WTC11 (cell line): ENCODE measurements around the gene IL10. TPM values are rescaled to one million over a fixed set of nuclear protein-coding genes. Genes with fewer than 3 reads are reported as not detected.

Source experiments
- ATAC-seq: fragments of 200-7000 bp; cut with Tn5 transposase; 2 replicates; pipeline ENCODE4 v1.10.0; 2021; ENCODE audit warnings: mild to moderate bottlenecking, moderate library complexity
- CTCF ChIA-PET: fragments of 300-600 bp; sonication (Branson Sonifier 250); formaldehyde crosslinking; loops from one replicate; lab custom pipeline; 2021; ENCODE audit warnings: antibody characterized with exemption; lab: Charles Lee
- POLR2A ChIA-PET: fragments of 350-600 bp; sonication (Branson Sonifier 250); formaldehyde crosslinking; loops from one replicate; lab custom pipeline; 2021; ENCODE audit warnings: antibody characterized with exemption; lab: Charles Lee
- DNase-seq: peaks from one replicate; pipeline ENCODE4 v3.0.0; 2021; ENCODE audit warnings: low spot score
- H3K27ac Mint-ChIP-seq: 2 replicates; pipeline ENCODE4 v1.8.0; 2021; ENCODE audit warnings: mixed read lengths
- H3K27me3 Mint-ChIP-seq: 2 replicates; pipeline ENCODE4 v1.8.0; 2021; ENCODE audit warnings: low read depth, mild to moderate bottlenecking, moderate library complexity, mixed read lengths
- H3K36me3 Mint-ChIP-seq: 2 replicates; pipeline ENCODE4 v1.8.0; 2021; ENCODE audit warnings: mixed read lengths
- H3K4me1 Mint-ChIP-seq: 2 replicates; pipeline ENCODE4 v1.8.0; 2022; ENCODE audit warnings: mixed read lengths
- H3K4me3 Mint-ChIP-seq: 2 replicates; pipeline ENCODE4 v1.8.0; 2021; ENCODE audit warnings: mild to moderate bottlenecking, moderate library complexity, mixed read lengths
- H3K9me3 Mint-ChIP-seq: 2 replicates; pipeline ENCODE4 v1.8.0; 2021; ENCODE audit warnings: mixed read lengths
- E2F5 ChIP-seq: sonication (generic); formaldehyde crosslinking; IDR thresholded peaks from 2 replicates; pipeline ENCODE4 v1.8.1; 2022; ENCODE audit warnings: mild to moderate bottlenecking, moderate library complexity, missing genetic modification reagents
- ELF4 ChIP-seq: sonication (generic); formaldehyde crosslinking; IDR thresholded peaks from 2 replicates; pipeline ENCODE4 v1.8.1; 2022; ENCODE audit warnings: low read depth, mild to moderate bottlenecking, moderate library complexity, missing genetic modification reagents
- ESRRA ChIP-seq: sonication (generic); formaldehyde crosslinking; IDR thresholded peaks from 2 replicates; pipeline ENCODE4 v1.8.1; 2022; ENCODE audit warnings: mild to moderate bottlenecking, missing genetic modification reagents, borderline replicate concordance
- ETV6 ChIP-seq: sonication (generic); formaldehyde crosslinking; IDR thresholded peaks from 2 replicates; pipeline ENCODE4 v1.8.1; 2022; ENCODE audit warnings: mild to moderate bottlenecking, missing genetic modification reagents
- FOXK1 ChIP-seq: sonication (generic); formaldehyde crosslinking; IDR thresholded peaks from 2 replicates; pipeline ENCODE4 v1.8.0; 2022; ENCODE audit warnings: mild to moderate bottlenecking, moderate library complexity, missing genetic modification reagents
- FOXP1 ChIP-seq: sonication (generic); formaldehyde crosslinking; IDR thresholded peaks from 2 replicates; pipeline ENCODE4 v1.8.0; 2022; ENCODE audit warnings: missing genetic modification reagents, mild to moderate bottlenecking, moderate library complexity, borderline replicate concordance
- GRHL2 ChIP-seq: fragments of 250-450 bp; sonication (Bioruptor Pico); IDR thresholded peaks from 2 replicates; pipeline ENCODE4 v1.8.0; 2022; ENCODE audit warnings: mild to moderate bottlenecking, moderate library complexity; ENCODE audit not compliant: insufficient replicate concordance, severe bottlenecking
- HMGA2 ChIP-seq: fragments of 250-450 bp; sonication (Bioruptor Pico); IDR thresholded peaks from 2 replicates; pipeline ENCODE4 v1.4.0; 2021; ENCODE audit warnings: mild to moderate bottlenecking, moderate library complexity
- IRF2 ChIP-seq: sonication (generic); formaldehyde crosslinking; IDR thresholded peaks from 2 replicates; pipeline ENCODE4 v1.8.0; 2022; ENCODE audit warnings: low read depth, missing genetic modification reagents, borderline replicate concordance
- MYBL2 ChIP-seq: sonication (generic); formaldehyde crosslinking; IDR thresholded peaks from 2 replicates; pipeline ENCODE4 v1.8.1; 2023; ENCODE audit warnings: mild to moderate bottlenecking, moderate library complexity, missing genetic modification reagents
- RORB ChIP-seq: fragments of 250-450 bp; sonication (Bioruptor Pico); IDR thresholded peaks from 2 replicates; pipeline ENCODE4 v1.9.0; 2021; ENCODE audit warnings: mild to moderate bottlenecking
- TEAD1 ChIP-seq: sonication (generic); formaldehyde crosslinking; IDR thresholded peaks from 2 replicates; pipeline ENCODE4 v1.8.0; 2022; ENCODE audit warnings: mild to moderate bottlenecking, missing genetic modification reagents
- TP53 ChIP-seq: sonication (generic); formaldehyde crosslinking; IDR thresholded peaks from 2 replicates; pipeline ENCODE4 v1.8.1; 2023; ENCODE audit warnings: mild to moderate bottlenecking, missing genetic modification reagents
- ZBTB43 ChIP-seq: sonication (generic); formaldehyde crosslinking; IDR thresholded peaks from 2 replicates; pipeline ENCODE4 v1.8.1; 2023; ENCODE audit warnings: mild to moderate bottlenecking, missing genetic modification reagents
- ZNF138 ChIP-seq: sonication (generic); formaldehyde crosslinking; conservative IDR thresholded peaks from 2 replicates; pipeline ENCODE4 v1.8.1; 2022; ENCODE audit warnings: mild to moderate bottlenecking, moderate library complexity, missing genetic modification reagents
- ZNF281 ChIP-seq: sonication (generic); formaldehyde crosslinking; IDR thresholded peaks from 2 replicates; pipeline ENCODE4 v1.8.0; 2023; ENCODE audit warnings: mild to moderate bottlenecking, missing genetic modification reagents
- total RNA-seq: library from RNA; stranded (reverse); gene quantifications from 3 replicates; pipeline ENCODE4 v1.2.3, GENCODE V29; 2021
- TF ChIP-seq, protein P1 (sequence below): sonication (generic); formaldehyde crosslinking; IDR thresholded peaks from 2 replicates; pipeline ENCODE4 v1.8.0; 2022; ENCODE audit warnings: mild to moderate bottlenecking, missing genetic modification reagents
- TF ChIP-seq, protein P2 (sequence below): fragments of 250-450 bp; sonication (Bioruptor Pico); IDR thresholded peaks from 2 replicates; pipeline ENCODE4 v1.9.0; 2021; ENCODE audit warnings: moderate library complexity, mild to moderate bottlenecking, inconsistent platforms, borderline replicate concordance
- TF ChIP-seq, protein P3 (sequence below): sonication (generic); formaldehyde crosslinking; IDR thresholded peaks from 2 replicates; pipeline ENCODE4 v1.8.0; 2023; ENCODE audit warnings: missing genetic modification reagents, mild to moderate bottlenecking, borderline replicate concordance
- TF ChIP-seq, protein P4 (sequence below): sonication (generic); formaldehyde crosslinking; IDR thresholded peaks from 2 replicates; pipeline ENCODE4 v1.8.0; 2022; ENCODE audit warnings: missing genetic modification reagents

IL10 gene
- total RNA-seq, 1 experiment from 2014 or later = not detected

GRCh38 chr1:206776229-206776628 lies 3.9 kb upstream of the IL10 start:
- no peak overlapping the region for H3K27ac Mint-ChIP-seq
- no peaks in the 10 kb centered on the region for H3K36me3 Mint-ChIP-seq
- ATAC-seq = no peak
- peaks cover 4% of the 10 kb centered on the region for H3K27me3 Mint-ChIP-seq
- TF ChIP-seq E2F5 (CRISPR knock-in tag) = no peak
- TF ChIP-seq, protein P1, sequence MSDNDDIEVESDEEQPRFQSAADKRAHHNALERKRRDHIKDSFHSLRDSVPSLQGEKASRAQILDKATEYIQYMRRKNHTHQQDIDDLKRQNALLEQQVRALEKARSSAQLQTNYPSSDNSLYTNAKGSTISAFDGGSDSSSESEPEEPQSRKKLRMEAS (CRISPR knock-in tag) = no peak
- no peak for TF ChIP-seq TP53 (CRISPR knock-in tag)
- no peak for TF ChIP-seq RORB (CRISPR knock-in tag)
- no peak for TF ChIP-seq FOXK1 (CRISPR knock-in tag)
- TF ChIP-seq ETV6 (CRISPR knock-in tag) = no peak
- TF ChIP-seq IRF2 (CRISPR knock-in tag) = no peak
- TF ChIP-seq ESRRA (CRISPR knock-in tag) = no peak
- TF ChIP-seq, protein P2, sequence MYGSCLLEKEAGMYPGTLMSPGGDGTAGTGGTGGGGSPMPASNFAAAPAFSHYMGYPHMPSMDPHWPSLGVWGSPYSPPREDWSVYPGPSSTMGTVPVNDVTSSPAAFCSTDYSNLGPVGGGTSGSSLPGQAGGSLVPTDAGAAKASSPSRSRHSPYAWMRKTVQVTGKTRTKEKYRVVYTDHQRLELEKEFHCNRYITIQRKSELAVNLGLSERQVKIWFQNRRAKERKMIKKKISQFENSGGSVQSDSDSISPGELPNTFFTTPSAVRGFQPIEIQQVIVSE = no peak
- TF ChIP-seq ZBTB43 (CRISPR knock-in tag) = no peak
- no peak for TF ChIP-seq MYBL2 (CRISPR knock-in tag)
- TF ChIP-seq ZNF281 (CRISPR knock-in tag) = no peak
- ChIA-PET CTCF (interaction anchor here (0.6 to 1.2 kb wide), 6 partner anchors 118 to 1185 kb away, joined by 3 to 4 read pairs (median 4); no protein-coding TSS in a partner anchor), POLR2A (no interaction called here)
- no peak overlapping the region for H3K4me3 Mint-ChIP-seq
- no peaks in the 10 kb centered on the region for H3K9me3 Mint-ChIP-seq
- peaks cover 5% of the 10 kb centered on the region for H3K4me1 Mint-ChIP-seq
- no peak for DNase-seq

GRCh38 chr1:206774093-206774492 lies 1.8 kb upstream of the IL10 start:
- DNase-seq = no peak
- peaks cover 4% of the 10 kb centered on the region for H3K27me3 Mint-ChIP-seq
- ChIA-PET CTCF (interaction anchor here (1.2 to 1.4 kb wide), 3 partner anchors 24 to 162 kb away, joined by 3 read pairs; no protein-coding TSS in a partner anchor), POLR2A (no interaction called here)
- H3K27ac Mint-ChIP-seq = no peak overlapping the region
- H3K9me3 Mint-ChIP-seq = no peaks in the 10 kb centered on the region
- no peaks in the 10 kb centered on the region for H3K36me3 Mint-ChIP-seq
- no peak overlapping the region for H3K4me3 Mint-ChIP-seq
- no peak for ATAC-seq
- peaks cover 22% of the 10 kb centered on the region for H3K4me1 Mint-ChIP-seq
- TF ChIP-seq GRHL2 (CRISPR knock-in tag) = no peak
- no peak for TF ChIP-seq ELF4 (CRISPR knock-in tag)
- TF ChIP-seq, protein P1 (CRISPR knock-in tag) = no peak
- TF ChIP-seq, protein P3, sequence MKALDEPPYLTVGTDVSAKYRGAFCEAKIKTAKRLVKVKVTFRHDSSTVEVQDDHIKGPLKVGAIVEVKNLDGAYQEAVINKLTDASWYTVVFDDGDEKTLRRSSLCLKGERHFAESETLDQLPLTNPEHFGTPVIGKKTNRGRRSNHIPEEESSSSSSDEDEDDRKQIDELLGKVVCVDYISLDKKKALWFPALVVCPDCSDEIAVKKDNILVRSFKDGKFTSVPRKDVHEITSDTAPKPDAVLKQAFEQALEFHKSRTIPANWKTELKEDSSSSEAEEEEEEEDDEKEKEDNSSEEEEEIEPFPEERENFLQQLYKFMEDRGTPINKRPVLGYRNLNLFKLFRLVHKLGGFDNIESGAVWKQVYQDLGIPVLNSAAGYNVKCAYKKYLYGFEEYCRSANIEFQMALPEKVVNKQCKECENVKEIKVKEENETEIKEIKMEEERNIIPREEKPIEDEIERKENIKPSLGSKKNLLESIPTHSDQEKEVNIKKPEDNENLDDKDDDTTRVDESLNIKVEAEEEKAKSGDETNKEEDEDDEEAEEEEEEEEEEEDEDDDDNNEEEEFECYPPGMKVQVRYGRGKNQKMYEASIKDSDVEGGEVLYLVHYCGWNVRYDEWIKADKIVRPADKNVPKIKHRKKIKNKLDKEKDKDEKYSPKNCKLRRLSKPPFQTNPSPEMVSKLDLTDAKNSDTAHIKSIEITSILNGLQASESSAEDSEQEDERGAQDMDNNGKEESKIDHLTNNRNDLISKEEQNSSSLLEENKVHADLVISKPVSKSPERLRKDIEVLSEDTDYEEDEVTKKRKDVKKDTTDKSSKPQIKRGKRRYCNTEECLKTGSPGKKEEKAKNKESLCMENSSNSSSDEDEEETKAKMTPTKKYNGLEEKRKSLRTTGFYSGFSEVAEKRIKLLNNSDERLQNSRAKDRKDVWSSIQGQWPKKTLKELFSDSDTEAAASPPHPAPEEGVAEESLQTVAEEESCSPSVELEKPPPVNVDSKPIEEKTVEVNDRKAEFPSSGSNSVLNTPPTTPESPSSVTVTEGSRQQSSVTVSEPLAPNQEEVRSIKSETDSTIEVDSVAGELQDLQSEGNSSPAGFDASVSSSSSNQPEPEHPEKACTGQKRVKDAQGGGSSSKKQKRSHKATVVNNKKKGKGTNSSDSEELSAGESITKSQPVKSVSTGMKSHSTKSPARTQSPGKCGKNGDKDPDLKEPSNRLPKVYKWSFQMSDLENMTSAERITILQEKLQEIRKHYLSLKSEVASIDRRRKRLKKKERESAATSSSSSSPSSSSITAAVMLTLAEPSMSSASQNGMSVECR (CRISPR knock-in tag) = no peak
- TF ChIP-seq, protein P4, sequence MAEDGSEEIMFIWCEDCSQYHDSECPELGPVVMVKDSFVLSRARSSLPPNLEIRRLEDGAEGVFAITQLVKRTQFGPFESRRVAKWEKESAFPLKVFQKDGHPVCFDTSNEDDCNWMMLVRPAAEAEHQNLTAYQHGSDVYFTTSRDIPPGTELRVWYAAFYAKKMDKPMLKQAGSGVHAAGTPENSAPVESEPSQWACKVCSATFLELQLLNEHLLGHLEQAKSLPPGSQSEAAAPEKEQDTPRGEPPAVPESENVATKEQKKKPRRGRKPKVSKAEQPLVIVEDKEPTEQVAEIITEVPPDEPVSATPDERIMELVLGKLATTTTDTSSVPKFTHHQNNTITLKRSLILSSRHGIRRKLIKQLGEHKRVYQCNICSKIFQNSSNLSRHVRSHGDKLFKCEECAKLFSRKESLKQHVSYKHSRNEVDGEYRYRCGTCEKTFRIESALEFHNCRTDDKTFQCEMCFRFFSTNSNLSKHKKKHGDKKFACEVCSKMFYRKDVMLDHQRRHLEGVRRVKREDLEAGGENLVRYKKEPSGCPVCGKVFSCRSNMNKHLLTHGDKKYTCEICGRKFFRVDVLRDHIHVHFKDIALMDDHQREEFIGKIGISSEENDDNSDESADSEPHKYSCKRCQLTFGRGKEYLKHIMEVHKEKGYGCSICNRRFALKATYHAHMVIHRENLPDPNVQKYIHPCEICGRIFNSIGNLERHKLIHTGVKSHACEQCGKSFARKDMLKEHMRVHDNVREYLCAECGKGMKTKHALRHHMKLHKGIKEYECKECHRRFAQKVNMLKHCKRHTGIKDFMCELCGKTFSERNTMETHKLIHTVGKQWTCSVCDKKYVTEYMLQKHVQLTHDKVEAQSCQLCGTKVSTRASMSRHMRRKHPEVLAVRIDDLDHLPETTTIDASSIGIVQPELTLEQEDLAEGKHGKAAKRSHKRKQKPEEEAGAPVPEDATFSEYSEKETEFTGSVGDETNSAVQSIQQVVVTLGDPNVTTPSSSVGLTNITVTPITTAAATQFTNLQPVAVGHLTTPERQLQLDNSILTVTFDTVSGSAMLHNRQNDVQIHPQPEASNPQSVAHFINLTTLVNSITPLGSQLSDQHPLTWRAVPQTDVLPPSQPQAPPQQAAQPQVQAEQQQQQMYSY (CRISPR knock-in tag) = no peak
- TF ChIP-seq FOXP1 (CRISPR knock-in tag) = no peak
- TF ChIP-seq HMGA2 = no peak
- TF ChIP-seq RORB (CRISPR knock-in tag) = no peak
- no peak for TF ChIP-seq TEAD1
- no peak for TF ChIP-seq ZNF138 (CRISPR knock-in tag)
